Measurements from ENCODE around the gene UFD1. TPM values are rescaled to one million over a fixed set of nuclear protein-coding genes. Genes with fewer than 3 reads are reported as not detected.
A peak's percentile ranks its signal among the peaks of the same experiment; 100 is the strongest.

The UFD1 gene
- total and polyA plus RNA-seq, 2 donors: 47.8 to 130 TPM

DNA sequence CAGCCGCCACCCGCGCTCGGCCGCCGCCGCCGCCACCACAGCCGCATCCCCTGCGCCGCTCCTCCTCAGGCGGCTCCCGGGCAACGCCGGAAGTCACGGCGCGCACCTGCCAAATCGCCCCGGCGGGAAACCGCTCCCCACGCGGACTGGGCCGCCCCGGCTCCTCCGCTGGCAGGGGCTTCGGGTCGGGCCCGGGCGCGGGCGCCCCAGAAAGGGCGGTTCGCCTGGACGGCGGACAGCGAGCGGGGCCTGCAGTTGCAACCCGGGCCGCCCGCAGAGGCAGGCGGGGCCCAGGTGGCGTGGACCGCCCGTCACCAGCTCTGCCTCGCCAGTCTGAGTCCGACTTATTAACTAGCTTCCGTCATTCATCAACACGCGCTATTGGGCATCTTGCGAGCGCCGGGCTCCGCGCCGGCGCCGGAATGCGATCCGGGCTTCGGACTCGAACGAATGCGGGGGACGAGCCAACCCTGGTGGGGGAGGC, 47.3 kb downstream of the UFD1 start, which contains the start of gene HIRA:
TSS of gene HIRA (minus strand) at position 85 of the 484 bp plus-strand sequence. CDS start 257 bp downstream, outside the sequence.
- WGBS: under 1% methylated on average over 66 of the region's 66 CpGs
- H3K27ac ChIP-seq (ENCODE audit: low read depth in 1 of 2, low read length in 1 of 2): peak within 1 kb of the TSS; percentile 95 to 96
- peaks cover 20 to 38% of the 10 kb centered on the region in 2 donors for H3K4me1 ChIP-seq (ENCODE audit: control insufficient read depth in 2 of 2, insufficient read depth in 2 of 2, low read length in 2 of 2)
- H3K27me3 ChIP-seq (ENCODE audit: control insufficient read depth in 2 of 2, insufficient read depth in 1 of 2, low read length in 1 of 2): no peaks in the 10 kb centered on the region
- H3K4me3 ChIP-seq (ENCODE audit: low read length in 2 of 2): peak within 1 kb of the TSS; percentile 91 to 93
- no peaks in the 10 kb centered on the region for H3K9me3 ChIP-seq (ENCODE audit: control insufficient read depth in 2 of 2, insufficient read depth in 1 of 2, low read length in 1 of 2)
- peak in 8 of 9 donors; percentile 53 to 92 (median 77) for DNase-seq (ENCODE audit: low read depth in 6 of 9, low spot score in 9 of 9)
- peaks cover 9 to 23% of the 10 kb centered on the region in 2 donors for H3K36me3 ChIP-seq (ENCODE audit: control insufficient read depth in 2 of 2, insufficient read depth in 2 of 2, low read length in 1 of 2)

DNA sequence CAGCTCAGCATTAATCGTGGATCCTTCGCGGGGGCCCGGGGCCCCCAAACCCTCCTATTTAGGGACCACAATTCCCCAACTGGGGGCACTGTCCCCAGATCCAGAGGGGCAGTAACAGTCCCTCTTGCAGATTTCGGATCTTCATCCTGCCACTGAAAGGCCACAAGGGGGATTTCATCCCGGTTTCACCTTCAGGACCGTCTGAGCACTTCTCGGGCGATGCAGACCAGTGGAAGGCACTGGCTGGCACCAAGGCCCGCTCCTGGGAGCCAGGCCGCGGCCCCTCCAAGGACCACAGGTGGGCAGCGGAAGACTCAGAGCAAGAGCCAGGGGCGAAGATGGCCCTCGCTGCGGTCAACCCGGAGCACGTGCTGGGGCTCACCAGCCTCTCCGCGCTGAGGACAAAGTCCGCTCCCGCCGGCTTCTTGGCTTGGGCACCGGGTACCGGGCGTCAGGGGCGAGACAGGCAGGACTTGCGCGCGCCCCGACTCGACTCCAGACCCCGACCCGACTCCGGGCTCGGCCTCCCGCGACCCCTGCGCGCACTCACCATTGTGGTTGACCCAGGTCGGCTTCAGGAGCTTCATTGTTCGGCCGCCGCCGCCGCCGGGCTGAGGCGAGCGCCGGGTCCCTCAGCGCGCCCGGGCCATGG, 48.0 kb downstream of the UFD1 start:
- DNase-seq (ENCODE audit: low read depth in 6 of 9, low spot score in 9 of 9): peak in 1 of 9 donors; percentile 26
- Histone ChIP-seq H3K36me3 (ENCODE audit: control insufficient read depth in 2 of 2, insufficient read depth in 2 of 2, low read length in 1 of 2) (peaks cover 8 to 26% of the 10 kb centered on the region in 2 donors), H3K4me3 (ENCODE audit: low read length in 2 of 2) (peak overlapping the region; percentile 91 to 93), H3K27ac (ENCODE audit: low read depth in 1 of 2, low read length in 1 of 2) (peak overlapping the region; percentile 91 to 96), H3K9me3 (ENCODE audit: control insufficient read depth in 2 of 2, insufficient read depth in 1 of 2, low read length in 1 of 2) (no peaks in the 10 kb centered on the region), H3K27me3 (ENCODE audit: control insufficient read depth in 2 of 2, insufficient read depth in 1 of 2, low read length in 1 of 2) (no peaks in the 10 kb centered on the region), H3K4me1 (ENCODE audit: control insufficient read depth in 2 of 2, insufficient read depth in 2 of 2, low read length in 2 of 2) (peaks cover 20 to 41% of the 10 kb centered on the region in 2 donors)
- WGBS: under 1% methylated on average over 53 of the region's 53 CpGs

DNA sequence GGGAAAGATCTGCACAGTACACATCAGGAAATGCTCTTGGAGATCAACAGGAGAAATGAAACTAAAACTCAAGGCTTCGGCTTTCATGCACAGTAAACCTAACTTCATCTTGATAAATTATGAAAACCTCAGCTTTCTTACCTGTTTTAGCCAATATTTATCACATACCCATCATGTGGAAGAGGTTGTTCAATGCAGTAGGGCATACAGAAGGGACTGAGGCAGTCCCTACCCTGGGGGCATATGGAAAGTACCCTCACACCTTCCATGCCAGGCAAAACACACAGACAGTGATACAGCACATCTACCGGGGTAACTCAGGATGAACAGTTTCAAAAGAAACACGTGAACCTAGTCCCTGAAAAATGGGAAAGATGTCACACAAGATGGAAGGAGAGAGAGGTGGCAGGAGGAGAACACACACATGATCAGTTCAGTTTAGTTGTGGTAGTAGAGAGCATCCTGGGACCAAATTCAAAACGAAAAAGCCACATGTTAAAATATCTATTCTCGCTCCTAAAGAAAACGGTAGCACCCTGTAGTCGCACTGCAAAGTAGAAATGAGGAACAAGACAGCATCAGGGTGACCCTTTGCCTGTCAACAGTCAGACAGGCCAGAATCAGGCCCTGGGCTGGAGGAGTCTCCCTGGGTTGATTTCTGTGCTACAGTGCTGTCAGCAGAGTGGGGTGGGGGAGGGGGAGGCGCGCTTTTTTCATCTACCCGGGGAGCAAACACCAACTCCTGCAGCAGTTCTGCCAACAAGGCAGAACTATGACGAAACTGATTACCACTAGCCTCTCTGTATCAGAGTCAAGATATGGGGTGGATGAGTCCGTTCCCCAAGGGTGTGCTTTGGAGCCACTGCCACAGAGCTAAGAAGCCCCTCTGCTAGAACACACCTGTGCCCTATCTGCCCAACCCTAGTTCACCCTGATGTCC, 48.8 kb downstream of the UFD1 start:
- H3K27ac ChIP-seq (ENCODE audit: low read depth in 1 of 2, low read length in 1 of 2): peak overlapping the region; percentile 91 to 96
- peaks cover 6 to 20% of the 10 kb centered on the region in 2 donors for H3K36me3 ChIP-seq (ENCODE audit: control insufficient read depth in 2 of 2, insufficient read depth in 2 of 2, low read length in 1 of 2)
- peak overlapping the region; percentile 91 to 93 for H3K4me3 ChIP-seq (ENCODE audit: low read length in 2 of 2)
- H3K4me1 ChIP-seq (ENCODE audit: control insufficient read depth in 2 of 2, insufficient read depth in 2 of 2, low read length in 2 of 2): peaks cover 20 to 44% of the 10 kb centered on the region in 2 donors
- H3K27me3 ChIP-seq (ENCODE audit: control insufficient read depth in 2 of 2, insufficient read depth in 1 of 2, low read length in 1 of 2): no peaks in the 10 kb centered on the region
- WGBS: 3% methylated on average over 12 of the region's 12 CpGs
- H3K9me3 ChIP-seq (ENCODE audit: control insufficient read depth in 2 of 2, insufficient read depth in 1 of 2, low read length in 1 of 2): no peaks in the 10 kb centered on the region
- DNase-seq (ENCODE audit: low read depth in 6 of 9, low spot score in 9 of 9): peak in 7 of 9 donors; percentile 58 to 84 (median 76)

DNA sequence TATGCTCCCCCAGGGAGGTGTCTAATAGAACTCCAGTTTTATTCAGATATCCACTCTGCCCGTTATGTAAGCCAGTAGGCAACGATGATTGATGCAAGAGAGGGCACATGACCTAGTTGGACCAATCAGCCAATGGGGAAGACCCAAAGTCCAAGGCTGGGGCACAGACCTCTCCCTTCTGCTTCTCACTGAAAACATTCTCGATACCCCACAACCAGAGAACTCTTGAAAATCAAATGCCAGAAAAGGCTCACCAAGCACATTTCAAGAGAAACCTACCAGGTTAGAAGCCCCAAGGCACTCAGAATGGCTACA, 54.9 kb downstream of the UFD1 start:
- DNase-seq (ENCODE audit: low read depth in 6 of 9, low spot score in 9 of 9): no peak
- Histone ChIP-seq H3K9me3 (ENCODE audit: control insufficient read depth in 2 of 2, insufficient read depth in 1 of 2, low read length in 1 of 2) (no peaks in the 10 kb centered on the region), H3K4me3 (ENCODE audit: low read length in 2 of 2) (no peak overlapping the region), H3K27ac (ENCODE audit: low read depth in 1 of 2, low read length in 1 of 2) (no peak overlapping the region), H3K27me3 (ENCODE audit: control insufficient read depth in 2 of 2, insufficient read depth in 1 of 2, low read length in 1 of 2) (no peaks in the 10 kb centered on the region), H3K4me1 (ENCODE audit: control insufficient read depth in 2 of 2, insufficient read depth in 2 of 2, low read length in 2 of 2) (peaks cover 45 to 75% of the 10 kb centered on the region in 2 donors), H3K36me3 (ENCODE audit: control insufficient read depth in 2 of 2, insufficient read depth in 2 of 2, low read length in 1 of 2) (peaks cover 15 to 29% of the 10 kb centered on the region in 2 donors)
- 94% methylated on average over 3 of the region's 3 CpGs for WGBS

DNA sequence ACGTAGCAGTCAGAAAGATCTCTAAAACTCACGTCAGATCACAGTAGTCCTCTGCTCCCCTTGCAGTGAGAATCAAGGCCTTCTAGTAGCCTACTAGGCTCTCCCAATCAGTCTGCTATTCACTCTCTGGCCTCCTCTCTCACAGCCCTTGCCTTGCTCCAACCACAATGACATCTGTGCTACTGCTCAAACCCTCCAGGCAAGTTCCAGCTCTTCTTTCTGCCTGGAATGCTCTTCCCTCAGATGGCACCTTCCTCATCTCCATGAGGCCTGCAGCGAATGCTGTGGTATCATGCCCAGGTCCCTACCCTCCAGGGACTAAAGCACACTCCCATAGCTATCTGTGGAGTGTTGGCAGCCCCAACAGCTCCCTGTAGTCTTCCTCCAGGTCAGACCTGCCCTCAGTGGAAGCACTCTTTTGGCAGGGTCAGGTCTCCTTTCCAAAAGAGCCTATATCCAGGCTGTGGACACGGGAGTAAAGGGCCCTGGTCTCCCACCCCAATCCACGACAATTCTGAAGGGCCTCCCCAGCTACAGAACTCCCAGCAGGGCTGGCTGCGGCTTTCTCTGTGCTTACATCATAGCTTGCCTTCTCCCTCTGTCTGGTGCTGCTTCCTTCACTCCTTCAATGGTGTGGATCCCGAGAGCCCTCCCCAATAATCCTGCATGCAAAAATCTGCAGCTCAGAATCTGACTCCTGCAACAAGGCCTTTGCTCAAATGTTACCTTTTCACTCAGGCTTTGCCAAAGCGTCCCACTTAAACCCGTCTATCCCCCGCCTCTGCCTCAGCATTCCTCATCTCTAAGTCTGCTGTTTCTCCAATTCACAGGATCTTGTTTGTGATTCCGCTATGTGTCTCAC, 56.3 kb downstream of the UFD1 start:
- H3K9me3 ChIP-seq (ENCODE audit: control insufficient read depth in 2 of 2, insufficient read depth in 1 of 2, low read length in 1 of 2): no peaks in the 10 kb centered on the region
- H3K27ac ChIP-seq (ENCODE audit: low read depth in 1 of 2, low read length in 1 of 2): peak overlapping the region; percentile 27 to 81
- peak in 1 of 9 donors; percentile 47 for DNase-seq (ENCODE audit: low read depth in 6 of 9, low spot score in 9 of 9)
- H3K27me3 ChIP-seq (ENCODE audit: control insufficient read depth in 2 of 2, insufficient read depth in 1 of 2, low read length in 1 of 2): no peaks in the 10 kb centered on the region
- H3K4me1 ChIP-seq (ENCODE audit: control insufficient read depth in 2 of 2, insufficient read depth in 2 of 2, low read length in 2 of 2): peaks cover 41 to 71% of the 10 kb centered on the region in 2 donors
- H3K36me3 ChIP-seq (ENCODE audit: control insufficient read depth in 2 of 2, insufficient read depth in 2 of 2, low read length in 1 of 2): peaks cover 15 to 21% of the 10 kb centered on the region in 2 donors
- no peak overlapping the region for H3K4me3 ChIP-seq (ENCODE audit: low read length in 2 of 2)
- WGBS: 83% methylated on average over 11 of the region's 11 CpGs

DNA sequence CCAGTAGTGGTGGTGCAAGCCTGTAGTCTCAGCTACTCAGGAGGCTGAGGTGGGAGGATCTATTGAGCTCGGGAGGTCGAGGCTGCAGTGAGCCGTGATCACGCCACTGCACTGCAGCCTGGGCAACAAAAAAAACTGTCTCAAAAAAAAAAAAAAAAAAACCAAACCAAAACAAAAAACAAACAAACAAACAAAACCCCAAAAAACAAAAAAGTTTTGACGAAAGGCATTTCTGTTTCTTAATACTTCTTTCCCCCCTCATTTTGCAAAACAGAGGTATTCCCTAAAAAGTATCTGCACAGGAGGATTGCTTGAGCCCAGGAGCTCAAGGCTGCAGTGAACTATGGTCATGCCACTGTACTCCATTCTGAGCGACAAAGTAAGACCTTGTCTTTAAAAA, 58.7 kb downstream of the UFD1 start:
- Histone ChIP-seq H3K36me3 (ENCODE audit: control insufficient read depth in 2 of 2, insufficient read depth in 2 of 2, low read length in 1 of 2) (peaks cover 14 to 15% of the 10 kb centered on the region in 2 donors), H3K9me3 (ENCODE audit: control insufficient read depth in 2 of 2, insufficient read depth in 1 of 2, low read length in 1 of 2) (no peaks in the 10 kb centered on the region), H3K27ac (ENCODE audit: low read depth in 1 of 2, low read length in 1 of 2) (peak overlapping the region; percentile 91 to 93), H3K4me1 (ENCODE audit: control insufficient read depth in 2 of 2, insufficient read depth in 2 of 2, low read length in 2 of 2) (peaks cover 41 to 60% of the 10 kb centered on the region in 2 donors), H3K4me3 (ENCODE audit: low read length in 2 of 2) (no peak overlapping the region), H3K27me3 (ENCODE audit: control insufficient read depth in 2 of 2, insufficient read depth in 1 of 2, low read length in 1 of 2) (no peaks in the 10 kb centered on the region)
- 88% methylated on average over 6 of the region's 6 CpGs for WGBS
- no peak for DNase-seq (ENCODE audit: low read depth in 6 of 9, low spot score in 9 of 9)

DNA sequence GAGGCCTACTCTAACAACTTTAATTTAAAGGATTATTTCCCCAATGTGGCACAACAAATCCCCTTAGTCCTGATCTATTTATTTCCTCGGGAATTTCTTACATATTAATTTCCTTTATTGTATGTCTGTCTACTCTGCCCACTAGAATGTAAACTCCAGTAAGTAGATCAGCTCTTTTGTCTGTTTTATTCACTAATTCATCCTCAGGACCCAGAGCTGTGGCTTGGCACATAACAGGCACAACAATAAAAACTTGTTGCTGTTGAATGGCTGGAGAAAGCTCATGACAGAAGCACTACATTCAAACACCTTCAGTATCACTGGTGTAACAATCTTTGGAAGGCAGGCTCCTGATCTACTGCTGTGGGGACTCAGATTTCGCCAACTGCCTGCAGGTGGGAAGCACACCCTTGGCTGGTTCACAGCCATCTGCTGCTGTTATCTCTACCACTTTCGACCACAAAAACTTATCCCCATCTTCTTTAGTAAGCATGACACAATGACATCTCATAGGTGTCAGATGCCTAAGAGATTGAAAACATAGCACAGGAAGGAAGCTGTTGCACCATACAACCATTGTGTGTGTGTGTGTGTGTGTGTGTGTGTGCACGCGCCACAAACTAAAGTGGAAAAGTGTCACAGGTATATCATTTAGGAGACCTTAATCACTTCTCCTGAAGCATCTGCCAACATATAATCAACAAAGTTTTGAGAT, 59.4 kb downstream of the UFD1 start:
- peak; percentile 52 to 90 (median 75) for DNase-seq (ENCODE audit: low read depth in 6 of 9, low spot score in 9 of 9)
- H3K4me1 ChIP-seq (ENCODE audit: control insufficient read depth in 2 of 2, insufficient read depth in 2 of 2, low read length in 2 of 2): peaks cover 41 to 58% of the 10 kb centered on the region in 2 donors
- 17% methylated on average over 5 of the region's 5 CpGs for WGBS

DNA sequence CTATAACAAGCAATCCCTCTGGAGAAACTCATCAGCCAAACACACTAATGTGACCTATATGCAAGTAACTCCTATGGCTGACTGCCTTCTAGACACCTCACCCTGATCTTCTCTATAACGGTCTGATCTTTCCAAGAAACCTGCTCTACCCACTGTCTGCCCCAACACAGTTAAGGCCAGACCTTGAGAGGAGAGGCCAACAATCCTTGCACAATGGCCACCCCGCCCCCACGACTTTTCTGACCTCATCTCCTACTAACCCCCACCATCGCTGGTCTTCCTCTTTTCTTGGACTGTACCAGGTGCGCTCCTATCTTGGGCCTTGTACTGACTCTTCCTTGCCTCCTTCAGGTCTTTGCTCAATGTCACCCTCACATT, 59.9 kb downstream of the UFD1 start:
- H3K4me3 ChIP-seq (ENCODE audit: low read length in 2 of 2): no peak overlapping the region
- peak in 5 of 9 donors; percentile 23 to 53 (median 29) for DNase-seq (ENCODE audit: low read depth in 6 of 9, low spot score in 9 of 9)
- no peaks in the 10 kb centered on the region for H3K9me3 ChIP-seq (ENCODE audit: control insufficient read depth in 2 of 2, insufficient read depth in 1 of 2, low read length in 1 of 2)
- peaks cover 5% of the 10 kb centered on the region in 2 donors for H3K36me3 ChIP-seq (ENCODE audit: control insufficient read depth in 2 of 2, insufficient read depth in 2 of 2, low read length in 1 of 2)
- 33% methylated on average over 5 of the region's 5 CpGs for WGBS
- H3K27ac ChIP-seq (ENCODE audit: low read depth in 1 of 2, low read length in 1 of 2): peak overlapping the region; percentile 91 to 93
- peaks cover 36 to 56% of the 10 kb centered on the region in 2 donors for H3K4me1 ChIP-seq (ENCODE audit: control insufficient read depth in 2 of 2, insufficient read depth in 2 of 2, low read length in 2 of 2)
- no peaks in the 10 kb centered on the region for H3K27me3 ChIP-seq (ENCODE audit: control insufficient read depth in 2 of 2, insufficient read depth in 1 of 2, low read length in 1 of 2)

More for the DNA sequence above, 59.4 kb downstream of the UFD1 start:
- no peak overlapping the region for H3K4me3 ChIP-seq (ENCODE audit: low read length in 2 of 2)
- H3K9me3 ChIP-seq (ENCODE audit: control insufficient read depth in 2 of 2, insufficient read depth in 1 of 2, low read length in 1 of 2): no peaks in the 10 kb centered on the region
- no peaks in the 10 kb centered on the region for H3K27me3 ChIP-seq (ENCODE audit: control insufficient read depth in 2 of 2, insufficient read depth in 1 of 2, low read length in 1 of 2)
- H3K36me3 ChIP-seq (ENCODE audit: control insufficient read depth in 2 of 2, insufficient read depth in 2 of 2, low read length in 1 of 2): peaks cover 8 to 9% of the 10 kb centered on the region in 2 donors
- H3K27ac ChIP-seq (ENCODE audit: low read depth in 1 of 2, low read length in 1 of 2): peak overlapping the region; percentile 91 to 93

All from thymus (tissue), 11 donors.